ENCODE measurements around the gene ADAMTSL4. TPM values are rescaled to one million over a fixed set of nuclear protein-coding genes. Genes with fewer than 3 reads are reported as not detected.

The ADAMTSL4 gene
- total RNA-seq, 1 experiment from 2014 or later: 4.3 TPM

- no peaks in the 10 kb centered on the region for H3K9me2 ChIP-seq (ENCODE audit: insufficient read depth)
- H3K9me3 ChIP-seq (ENCODE audit: control insufficient read depth in 1 of 2, insufficient read depth in 1 of 2, low read depth in 1 of 2, low read length in 2 of 2): no peaks in the 10 kb centered on the region
- H3K4me1 ChIP-seq (ENCODE audit: control insufficient read depth in 1 of 2, insufficient read depth in 2 of 2, low read length in 2 of 2): peaks cover 0 to 10% of the 10 kb centered on the region in 2 experiments; a peak in 2 of 4 replicates
- no TSS peak for BruUV-seq (replicated peaks)
- ATAC-seq (no peak), DNase-seq (ENCODE audit: low read depth, low spot score) (no peak)
- no peaks in the 10 kb centered on the region for H3K79me2 ChIP-seq (ENCODE audit: insufficient read depth, low read length)
- no peak overlapping the region for H3K4me3 ChIP-seq (replicated peaks in 1 of 2; ENCODE audit: low read depth in 1 of 2, low read length in 2 of 2)
- H3K27me3 ChIP-seq (ENCODE audit: insufficient read depth, low read length): no peaks in the 10 kb centered on the region
- H4K20me1 ChIP-seq (ENCODE audit: insufficient read depth): no peaks in the 10 kb centered on the region
- no peaks in the 10 kb centered on the region for H3K36me3 ChIP-seq (ENCODE audit: control insufficient read depth in 1 of 2, insufficient read depth in 2 of 2, low read length in 2 of 2)
- H3K9ac ChIP-seq (ENCODE audit: low read length): no peak overlapping the region
- no peak overlapping the region for H3K4me2 ChIP-seq (ENCODE audit: low read length)
- RAD21 ChIA-PET (ENCODE audit: low non-redundant PET in 1 of 2, low total read pairs in 2 of 2, uncharacterized antibody in 2 of 2, unreplicated experiment in 2 of 2): no interaction called here
- no peak overlapping the region for H2AFZ ChIP-seq (ENCODE audit: low read depth, low read length, poor library complexity, severe bottlenecking)
- POLR2A ChIA-PET: no interaction called here
- no peak for TF ChIP-seq YY1 (IDR thresholded peaks at IDR 0.05; ENCODE audit: extremely low read depth, insufficient replicate concordance, low read depth, low read length)
- TF ChIP-seq SP1 (IDR thresholded peaks at IDR 0.05; ENCODE audit: low read depth): no peak
- no peak for TF ChIP-seq CBX3 (IDR thresholded peaks at IDR 0.05; ENCODE audit: low read depth)
- no peak for TF ChIP-seq ZBTB33 (IDR thresholded peaks at IDR 0.05; ENCODE audit: extremely low read depth, insufficient replicate concordance, low read length)
- TF ChIP-seq TCF7L2 (IDR thresholded peaks at IDR 0.05; ENCODE audit: borderline replicate concordance, extremely low read depth, insufficient read depth, insufficient read length): no peak
- intact Hi-C loops (cut with micrococcal nuclease): no loop called here
- CTCF ChIA-PET: no interaction called here
- no peak overlapping the region for H3K27ac ChIP-seq (ENCODE audit: low read depth, low read length)
These were observed 21.0 kb upstream of the ADAMTSL4 start for GRCh38 chr1:150528196-150528595.

- H3K27ac ChIP-seq (ENCODE audit: low read depth, low read length): no peak overlapping the region
- intact Hi-C loops (cut with micrococcal nuclease): no loop called here
- H3K9me3 ChIP-seq (ENCODE audit: control insufficient read depth in 1 of 2, insufficient read depth in 1 of 2, low read depth in 1 of 2, low read length in 2 of 2): no peaks in the 10 kb centered on the region
- TF ChIP-seq SIN3A (IDR thresholded peaks at IDR 0.05; ENCODE audit: low read depth) (no peak), POLR2A (IDR thresholded peaks at IDR 0.05; ENCODE audit: borderline replicate concordance, extremely low read depth, insufficient read depth, insufficient read length) (no peak), CTCF (IDR thresholded peaks at IDR 0.05 in 2 of 3, conservative IDR thresholded peaks at IDR 0.05 in 1 of 3; ENCODE audit: borderline replicate concordance in 1 of 3, insufficient read depth in 1 of 3, low read depth in 2 of 3, low read length in 2 of 3) (no peak), ATF3 (IDR thresholded peaks at IDR 0.05) (no peak), EZH2 (IDR thresholded peaks at IDR 0.05) (no peak), TCF7L2 (IDR thresholded peaks at IDR 0.05; ENCODE audit: borderline replicate concordance, extremely low read depth, insufficient read depth, insufficient read length) (no peak), EGR1 (IDR thresholded peaks at IDR 0.05; ENCODE audit: low read depth) (no peak), REST (IDR thresholded peaks at IDR 0.05; ENCODE audit: low read depth) (no peak)
- ChIA-PET POLR2A (interaction anchor here (0.7 kb wide), 1 partner anchor 13 kb away, joined by 4 read pairs; the partner anchor contains the start of gene FALEC), CTCF (interaction anchor here (0.6 kb wide), 1 partner anchor 11 kb away, joined by 4 read pairs; no protein-coding TSS in a partner anchor), RAD21 (ENCODE audit: low non-redundant PET in 1 of 2, low total read pairs in 2 of 2, uncharacterized antibody in 2 of 2, unreplicated experiment in 2 of 2) (no interaction called here)
- no peak overlapping the region for H3K4me2 ChIP-seq (ENCODE audit: low read length)
- no peaks in the 10 kb centered on the region for H4K20me1 ChIP-seq (ENCODE audit: insufficient read depth)
- H3K27me3 ChIP-seq (ENCODE audit: insufficient read depth, low read length): no peaks in the 10 kb centered on the region
- ATAC-seq (no peak), DNase-seq (ENCODE audit: low read depth, low spot score) (no peak)
- H3K36me3 ChIP-seq (ENCODE audit: control insufficient read depth in 1 of 2, insufficient read depth in 2 of 2, low read length in 2 of 2): no peaks in the 10 kb centered on the region
- H3K9me2 ChIP-seq (ENCODE audit: insufficient read depth): no peaks in the 10 kb centered on the region
- no peaks in the 10 kb centered on the region for H3K79me2 ChIP-seq (ENCODE audit: insufficient read depth, low read length)
- BruUV-seq (replicated peaks): no TSS peak
- H3K4me3 ChIP-seq (replicated peaks in 1 of 2; ENCODE audit: low read depth in 1 of 2, low read length in 2 of 2): no peak overlapping the region
- no peak overlapping the region for H2AFZ ChIP-seq (ENCODE audit: low read depth, low read length, poor library complexity, severe bottlenecking)
- H3K9ac ChIP-seq (ENCODE audit: low read length): no peak overlapping the region
- peaks cover 0 to 10% of the 10 kb centered on the region in 2 experiments; a peak in 2 of 4 replicates for H3K4me1 ChIP-seq (ENCODE audit: control insufficient read depth in 1 of 2, insufficient read depth in 2 of 2, low read length in 2 of 2)
These were observed 20.2 kb upstream of the ADAMTSL4 start for GRCh38 chr1:150529017-150529416.
